Hepatocyte (in vitro differentiated cells): ENCODE data around the gene DOCK3.

ENCODE experiments used
- EZH2 ChIP-seq: fragments of 200-600 bp; sonication (generic); IDR thresholded peaks from 2 replicates; pipeline ENCODE4 v1.6.1; 2016; ENCODE audit warnings: antibody characterized with exemption, mild to moderate bottlenecking, borderline replicate concordance
- EZH2phosphoT487 ChIP-seq: fragments of 200-600 bp; sonication (generic); IDR thresholded peaks from one replicate; pipeline ENCODE4 v1.6.1; 2018; ENCODE audit warnings: antibody characterized with exemption, mild to moderate bottlenecking, low read depth, moderate library complexity; ENCODE audit not compliant: unreplicated experiment, severe bottlenecking
- TF ChIP-seq, protein P1 (sequence below): fragments of 200-600 bp; sonication (generic); IDR thresholded peaks from 2 replicates; pipeline ENCODE4 v1.5.1; 2016; ENCODE audit warnings: antibody characterized with exemption, mild to moderate bottlenecking; ENCODE audit not compliant: poor library complexity

DNA sequence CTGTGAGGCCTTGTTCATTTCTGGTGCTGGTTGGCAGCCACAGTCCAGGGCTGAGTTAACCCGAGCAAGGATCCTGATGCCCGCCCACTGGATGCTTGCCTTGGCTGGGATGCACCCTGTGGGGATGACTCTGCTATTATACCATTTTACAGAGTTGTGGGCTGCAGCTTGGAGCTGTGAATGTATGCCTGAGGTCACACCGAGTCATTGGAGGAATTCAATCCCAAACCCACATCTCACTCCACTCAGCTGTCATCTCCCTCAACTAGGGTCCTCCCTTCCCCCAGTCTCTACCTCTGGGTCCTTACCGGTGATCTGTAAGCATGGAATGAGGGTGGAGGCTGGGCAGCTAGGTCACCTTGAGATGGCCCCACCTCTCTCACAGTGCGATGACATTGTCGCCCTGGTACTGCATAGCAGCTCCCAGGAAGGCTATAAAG is 35.7 kb upstream of the DOCK3 start:
- TF ChIP-seq, protein P1, sequence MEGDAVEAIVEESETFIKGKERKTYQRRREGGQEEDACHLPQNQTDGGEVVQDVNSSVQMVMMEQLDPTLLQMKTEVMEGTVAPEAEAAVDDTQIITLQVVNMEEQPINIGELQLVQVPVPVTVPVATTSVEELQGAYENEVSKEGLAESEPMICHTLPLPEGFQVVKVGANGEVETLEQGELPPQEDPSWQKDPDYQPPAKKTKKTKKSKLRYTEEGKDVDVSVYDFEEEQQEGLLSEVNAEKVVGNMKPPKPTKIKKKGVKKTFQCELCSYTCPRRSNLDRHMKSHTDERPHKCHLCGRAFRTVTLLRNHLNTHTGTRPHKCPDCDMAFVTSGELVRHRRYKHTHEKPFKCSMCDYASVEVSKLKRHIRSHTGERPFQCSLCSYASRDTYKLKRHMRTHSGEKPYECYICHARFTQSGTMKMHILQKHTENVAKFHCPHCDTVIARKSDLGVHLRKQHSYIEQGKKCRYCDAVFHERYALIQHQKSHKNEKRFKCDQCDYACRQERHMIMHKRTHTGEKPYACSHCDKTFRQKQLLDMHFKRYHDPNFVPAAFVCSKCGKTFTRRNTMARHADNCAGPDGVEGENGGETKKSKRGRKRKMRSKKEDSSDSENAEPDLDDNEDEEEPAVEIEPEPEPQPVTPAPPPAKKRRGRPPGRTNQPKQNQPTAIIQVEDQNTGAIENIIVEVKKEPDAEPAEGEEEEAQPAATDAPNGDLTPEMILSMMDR, result no peak
- TF ChIP-seq EZH2phosphoT487, result no peak
- no peak for TF ChIP-seq EZH2
